Vagina (tissue), 2 donors: ENCODE measurements around the gene PTCD3.

Experiments used
- CTCF ChIP-seq, 3 experiments: fragments of 450-650 bp in 2 of 3; fragments of 200-600 bp in 1 of 3; sonication (generic) in 1 of 3; IDR thresholded peaks; one replicate each; pipeline ENCODE4 v1.5.1; 2017 to 2019; ENCODE audit warnings: antibody characterized with exemption in 3 of 3, mild to moderate bottlenecking in 2 of 3, moderate library complexity in 2 of 3
- POLR2A ChIP-seq, 2 donors: fragments of 450-650 bp; IDR thresholded peaks; one replicate each; pipeline ENCODE4 v1.6.1; 2017; ENCODE audit warnings: antibody characterized with exemption in 2 of 2, mild to moderate bottlenecking in 2 of 2, moderate library complexity in 2 of 2
- POLR2AphosphoS5 ChIP-seq, 2 donors: sonication (generic); formaldehyde crosslinking; IDR thresholded peaks; one replicate each; pipeline ENCODE4 v1.9.0; 2017; ENCODE audit warnings: antibody characterized with exemption in 2 of 2, mild to moderate bottlenecking in 2 of 2, low read depth in 1 of 2; ENCODE audit not compliant: insufficient read depth in 1 of 2

GRCh38 chr2:86147793-86148192 lies 41.8 kb downstream of the PTCD3 start:
- TF ChIP-seq POLR2AphosphoS5 (IDR thresholded peaks at IDR 0.05; ENCODE audit: insufficient read depth in 1 of 2, low read depth in 1 of 2): no peak
- TF ChIP-seq CTCF (IDR thresholded peaks at IDR 0.05): no peak
- no peak for TF ChIP-seq POLR2A (IDR thresholded peaks at IDR 0.05)
